ENCODE measurements around the gene ARFGEF3.

DNA sequence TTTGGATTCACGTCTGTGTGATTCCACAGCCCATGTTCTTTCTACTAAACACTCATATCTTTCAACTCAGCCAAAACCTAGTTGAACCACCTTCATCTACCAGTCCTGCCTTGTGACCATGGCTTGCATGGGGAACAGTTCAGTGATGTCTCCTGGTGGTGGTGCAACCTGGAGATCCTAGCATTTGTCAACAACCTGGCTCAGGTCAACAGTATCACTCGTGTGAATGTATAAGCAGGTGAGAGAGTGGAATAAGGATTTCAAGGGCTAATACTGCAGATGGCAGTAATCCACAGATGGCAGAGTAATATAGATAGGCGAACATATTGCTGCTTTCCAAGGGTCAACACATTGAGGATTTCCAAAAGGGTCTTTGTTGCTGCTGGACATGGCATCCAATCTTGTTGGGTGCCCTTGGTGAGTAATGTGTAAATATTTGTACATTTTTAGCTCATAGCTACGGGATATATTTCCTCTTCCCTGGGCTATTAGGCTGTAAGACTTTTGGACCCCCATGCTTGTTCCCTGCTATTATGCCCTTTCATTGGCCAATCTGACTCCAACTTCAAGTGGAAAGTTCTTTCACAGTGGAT is 43.1 kb downstream of the ARFGEF3 start:
- TF ChIP-seq, protein P1, sequence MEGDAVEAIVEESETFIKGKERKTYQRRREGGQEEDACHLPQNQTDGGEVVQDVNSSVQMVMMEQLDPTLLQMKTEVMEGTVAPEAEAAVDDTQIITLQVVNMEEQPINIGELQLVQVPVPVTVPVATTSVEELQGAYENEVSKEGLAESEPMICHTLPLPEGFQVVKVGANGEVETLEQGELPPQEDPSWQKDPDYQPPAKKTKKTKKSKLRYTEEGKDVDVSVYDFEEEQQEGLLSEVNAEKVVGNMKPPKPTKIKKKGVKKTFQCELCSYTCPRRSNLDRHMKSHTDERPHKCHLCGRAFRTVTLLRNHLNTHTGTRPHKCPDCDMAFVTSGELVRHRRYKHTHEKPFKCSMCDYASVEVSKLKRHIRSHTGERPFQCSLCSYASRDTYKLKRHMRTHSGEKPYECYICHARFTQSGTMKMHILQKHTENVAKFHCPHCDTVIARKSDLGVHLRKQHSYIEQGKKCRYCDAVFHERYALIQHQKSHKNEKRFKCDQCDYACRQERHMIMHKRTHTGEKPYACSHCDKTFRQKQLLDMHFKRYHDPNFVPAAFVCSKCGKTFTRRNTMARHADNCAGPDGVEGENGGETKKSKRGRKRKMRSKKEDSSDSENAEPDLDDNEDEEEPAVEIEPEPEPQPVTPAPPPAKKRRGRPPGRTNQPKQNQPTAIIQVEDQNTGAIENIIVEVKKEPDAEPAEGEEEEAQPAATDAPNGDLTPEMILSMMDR (IDR thresholded peaks at IDR 0.05) = no peak
- TF ChIP-seq ZFX (IDR thresholded peaks at IDR 0.05; ENCODE audit: borderline replicate concordance) = no peak

All from 22Rv1 (cell line).